SKM-1 treated with dmso at 0.1 percent for 144 hours (cell line): ENCODE data around the gene APOL6.

ENCODE experiments used
- DNase-seq: peaks from one replicate; lab custom pipeline; 2025; ENCODE audit not compliant: unreplicated experiment; lab: John Stamatoyannopoulos, UW

The APOL6 gene

GRCh38 chr22:35712672-35713071 lies 64.4 kb downstream of the APOL6 start:
- DNase-seq = no peak

DNA sequence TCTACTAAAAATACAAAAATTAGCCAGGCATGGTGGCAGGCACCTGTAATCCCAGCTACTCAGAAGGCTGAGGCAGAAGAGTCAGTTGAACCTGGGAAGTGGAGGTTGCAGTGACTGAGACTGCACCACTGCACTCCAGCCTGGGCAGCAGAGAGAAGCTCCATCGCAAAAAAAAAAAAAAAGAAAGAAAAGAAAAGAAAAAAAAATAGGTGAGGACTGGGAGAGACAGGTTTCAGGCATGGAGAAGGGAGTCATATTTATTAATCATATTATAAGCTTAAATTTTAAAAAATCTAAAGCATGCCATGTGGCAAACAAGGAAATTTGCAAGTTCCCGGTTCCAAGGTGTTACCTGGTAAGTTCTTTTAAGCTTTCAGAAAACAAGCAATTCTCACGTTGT lies 69.3 kb downstream of the APOL6 start, which contains the start of gene APOL5:
Gene APOL5, plus strand, starts transcription at position 301 of the 400 bp plus-strand sequence. Its CDS starts 0 bp downstream, at position 301.
- no peak for DNase-seq
